ENCODE results near the gene ZBTB40. TPM values are rescaled to one million over a fixed set of nuclear protein-coding genes. Genes with fewer than 3 reads are reported as not detected.

The ZBTB40 gene, protein sequence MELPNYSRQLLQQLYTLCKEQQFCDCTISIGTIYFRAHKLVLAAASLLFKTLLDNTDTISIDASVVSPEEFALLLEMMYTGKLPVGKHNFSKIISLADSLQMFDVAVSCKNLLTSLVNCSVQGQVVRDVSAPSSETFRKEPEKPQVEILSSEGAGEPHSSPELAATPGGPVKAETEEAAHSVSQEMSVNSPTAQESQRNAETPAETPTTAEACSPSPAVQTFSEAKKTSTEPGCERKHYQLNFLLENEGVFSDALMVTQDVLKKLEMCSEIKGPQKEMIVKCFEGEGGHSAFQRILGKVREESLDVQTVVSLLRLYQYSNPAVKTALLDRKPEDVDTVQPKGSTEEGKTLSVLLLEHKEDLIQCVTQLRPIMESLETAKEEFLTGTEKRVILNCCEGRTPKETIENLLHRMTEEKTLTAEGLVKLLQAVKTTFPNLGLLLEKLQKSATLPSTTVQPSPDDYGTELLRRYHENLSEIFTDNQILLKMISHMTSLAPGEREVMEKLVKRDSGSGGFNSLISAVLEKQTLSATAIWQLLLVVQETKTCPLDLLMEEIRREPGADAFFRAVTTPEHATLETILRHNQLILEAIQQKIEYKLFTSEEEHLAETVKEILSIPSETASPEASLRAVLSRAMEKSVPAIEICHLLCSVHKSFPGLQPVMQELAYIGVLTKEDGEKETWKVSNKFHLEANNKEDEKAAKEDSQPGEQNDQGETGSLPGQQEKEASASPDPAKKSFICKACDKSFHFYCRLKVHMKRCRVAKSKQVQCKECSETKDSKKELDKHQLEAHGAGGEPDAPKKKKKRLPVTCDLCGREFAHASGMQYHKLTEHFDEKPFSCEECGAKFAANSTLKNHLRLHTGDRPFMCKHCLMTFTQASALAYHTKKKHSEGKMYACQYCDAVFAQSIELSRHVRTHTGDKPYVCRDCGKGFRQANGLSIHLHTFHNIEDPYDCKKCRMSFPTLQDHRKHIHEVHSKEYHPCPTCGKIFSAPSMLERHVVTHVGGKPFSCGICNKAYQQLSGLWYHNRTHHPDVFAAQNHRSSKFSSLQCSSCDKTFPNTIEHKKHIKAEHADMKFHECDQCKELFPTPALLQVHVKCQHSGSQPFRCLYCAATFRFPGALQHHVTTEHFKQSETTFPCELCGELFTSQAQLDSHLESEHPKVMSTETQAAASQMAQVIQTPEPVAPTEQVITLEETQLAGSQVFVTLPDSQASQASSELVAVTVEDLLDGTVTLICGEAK
- total RNA-seq (2014; rRNA removed; shearing (Covaris generic)): 11.1 and 11.4 TPM in 2 replicates

DNA sequence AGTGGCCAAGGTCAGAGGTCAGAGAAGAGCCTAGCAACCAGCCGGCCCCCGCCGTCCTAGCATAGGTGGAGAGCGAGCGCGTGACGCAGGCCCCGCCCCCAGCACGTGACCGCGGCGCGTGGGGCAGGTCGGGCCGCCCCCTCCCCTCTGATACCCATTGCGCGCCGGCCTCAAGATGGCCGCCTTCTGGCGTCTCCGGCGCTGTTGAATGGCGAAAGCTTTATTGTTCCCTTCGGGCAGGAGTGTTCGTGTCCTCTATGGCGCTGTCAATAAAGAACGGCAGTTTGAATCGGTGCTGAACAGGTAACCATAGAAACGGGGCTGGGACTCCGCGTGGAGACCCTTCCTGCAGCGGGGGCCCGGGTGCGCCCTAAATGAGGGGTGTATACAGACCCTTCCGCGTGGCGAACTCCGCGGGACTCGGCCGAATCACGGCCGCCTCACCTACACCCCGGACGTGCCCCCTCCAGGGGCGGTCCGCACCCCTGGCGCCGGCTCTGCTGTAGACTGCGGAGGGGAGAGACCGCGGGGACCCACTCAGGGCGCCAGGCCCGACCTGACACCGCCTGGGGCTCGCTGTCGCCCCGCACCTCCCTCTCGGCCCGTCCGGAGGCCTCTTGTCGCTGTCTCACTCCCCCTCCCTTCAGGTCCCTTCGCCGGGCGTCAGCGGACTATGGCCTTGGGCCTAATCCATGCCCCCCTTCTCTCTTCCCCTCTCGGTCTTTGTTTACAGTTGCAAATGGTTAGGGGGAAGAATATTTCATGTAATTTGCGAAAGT is at the start of gene ZBTB40:
Gene ZBTB40, plus strand, starts transcription at position 150 of the 779 bp plus-strand sequence. CDS start 38,098 bp downstream, outside the sequence.
- peak; percentile 96 for DNase-seq (ENCODE audit: low read depth)

DNA sequence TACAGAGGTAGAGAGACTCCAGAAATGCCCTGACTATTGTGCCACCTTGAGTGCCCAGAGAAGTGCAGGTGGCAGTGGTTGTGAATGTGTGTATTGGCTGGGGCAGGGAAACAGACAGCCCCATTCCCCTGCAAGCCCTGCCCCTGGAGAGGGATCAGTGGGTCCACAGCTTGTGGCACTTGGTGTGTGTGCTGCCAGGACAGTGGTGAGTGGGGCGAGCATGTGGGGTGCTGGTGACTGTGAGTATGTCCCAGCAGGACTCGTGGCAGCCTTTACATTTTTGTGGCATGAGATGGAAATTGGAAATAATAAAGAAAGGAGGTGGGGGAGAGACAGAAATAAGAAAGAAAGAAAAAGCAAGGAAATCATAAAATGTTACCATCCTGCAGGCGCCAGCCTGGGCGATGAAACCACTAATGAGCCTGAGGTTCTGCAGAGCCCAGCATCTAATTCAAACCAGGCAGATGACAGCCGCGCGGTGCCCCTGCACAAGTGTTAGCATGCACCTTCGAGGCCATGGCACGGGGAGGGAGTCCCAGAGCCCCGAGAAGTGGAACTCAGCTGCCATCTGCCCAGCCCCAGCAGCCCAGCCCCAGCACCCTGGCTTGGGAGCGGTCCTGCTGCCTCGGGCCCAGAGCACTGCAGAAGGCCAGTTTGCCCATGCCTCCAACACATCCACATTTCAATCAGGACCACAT is 49.1 kb upstream of the ZBTB40 start:
- no peak for DNase-seq (ENCODE audit: low read depth)

DNA sequence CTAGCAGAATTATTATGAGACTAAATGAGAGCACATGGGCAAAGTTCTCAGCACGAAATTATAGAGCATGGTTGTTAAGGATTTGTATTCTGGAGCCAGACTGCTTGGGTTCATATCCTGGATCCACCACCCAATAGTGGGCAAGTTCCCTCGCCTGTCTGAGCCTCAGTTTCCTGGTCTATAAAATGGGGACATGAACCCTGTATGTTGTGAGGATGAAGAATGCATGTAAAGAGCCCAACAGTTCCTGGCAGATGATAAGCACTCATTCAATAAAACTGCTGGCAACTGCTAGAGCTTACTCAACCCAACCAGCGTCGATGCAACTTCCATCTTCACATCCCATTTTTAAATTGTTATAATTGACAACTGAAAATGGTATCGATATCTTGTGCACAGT is 47.2 kb upstream of the ZBTB40 start:
- no peak for DNase-seq (ENCODE audit: low read depth)

DNA sequence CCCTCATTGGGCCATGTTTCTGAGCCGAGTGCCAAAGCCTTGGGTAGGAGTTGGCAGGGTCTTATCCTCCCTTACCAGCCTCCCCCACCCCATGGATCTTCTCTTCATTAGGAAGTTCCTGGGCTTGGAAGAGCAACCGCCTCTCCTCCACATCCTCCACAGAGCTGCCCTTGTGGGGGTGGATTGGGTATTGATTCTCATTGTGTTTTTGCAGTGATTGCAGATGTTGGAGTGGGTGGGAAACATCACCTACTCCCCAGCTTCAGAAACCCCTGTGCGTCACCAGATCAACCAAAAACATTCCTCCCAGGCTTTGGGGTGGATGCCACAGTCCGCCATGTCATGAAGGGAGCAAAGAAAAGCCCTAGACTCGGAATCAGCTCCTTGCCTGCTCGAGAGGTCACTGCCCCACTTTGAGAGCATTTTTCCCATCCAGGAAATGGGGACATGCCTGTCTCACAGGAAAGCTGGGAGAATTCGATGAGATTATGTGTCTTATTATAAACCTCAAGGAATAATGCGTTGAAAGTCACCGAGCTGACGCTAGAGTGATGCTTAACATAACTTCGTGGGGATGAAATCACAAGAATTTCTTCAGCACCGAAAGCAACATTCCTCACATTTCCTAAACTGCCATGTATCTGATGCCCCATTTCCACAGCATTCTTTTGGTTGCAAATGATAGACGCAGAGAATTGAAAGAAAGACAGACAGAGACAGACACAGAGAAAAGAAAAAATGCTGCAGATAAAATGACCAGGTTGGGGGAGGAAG is 44.7 kb upstream of the ZBTB40 start:
- DNase-seq (ENCODE audit: low read depth): no peak

DNA sequence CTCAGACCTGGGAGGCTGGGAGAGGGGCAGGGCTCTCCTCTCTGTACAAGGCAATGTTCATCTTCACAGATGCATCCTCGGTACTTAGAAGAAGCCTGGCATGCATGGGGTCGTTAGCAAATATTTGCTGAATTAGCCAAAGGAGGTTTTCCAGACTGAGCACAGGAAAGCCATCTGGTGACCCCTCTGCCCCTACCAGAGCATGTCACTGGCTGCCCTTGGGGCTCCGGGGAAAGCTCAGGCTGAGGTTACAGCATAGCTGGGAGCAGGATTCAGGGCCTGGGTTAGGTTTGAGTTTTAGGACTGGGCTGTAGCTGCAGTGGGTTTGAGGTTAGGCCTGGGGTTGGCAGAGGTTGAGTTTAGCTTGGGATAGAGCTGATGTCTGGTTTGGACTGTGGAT is 43.4 kb upstream of the ZBTB40 start:
- DNase-seq (ENCODE audit: low read depth): no peak

DNA sequence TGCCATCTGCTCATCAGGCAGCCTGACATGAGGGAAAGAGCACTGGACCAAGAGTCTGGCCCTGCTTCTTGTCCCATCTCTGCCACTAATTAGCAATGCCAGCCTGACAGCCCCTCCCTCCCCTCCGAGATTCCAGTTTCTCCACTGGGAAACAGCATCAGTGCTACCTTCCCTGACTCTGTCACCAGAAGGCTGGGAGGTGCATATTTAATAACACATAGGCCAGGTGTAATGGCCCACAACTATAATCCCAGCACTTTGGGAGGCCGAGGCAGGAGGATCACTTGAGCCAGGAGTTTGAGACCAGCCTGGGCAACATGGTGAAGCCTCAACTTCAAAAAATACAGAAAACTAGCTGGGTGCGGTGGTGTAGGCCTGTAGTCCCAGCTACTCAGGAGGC is 41.2 kb upstream of the ZBTB40 start:
- DNase-seq (ENCODE audit: low read depth): no peak

DNA sequence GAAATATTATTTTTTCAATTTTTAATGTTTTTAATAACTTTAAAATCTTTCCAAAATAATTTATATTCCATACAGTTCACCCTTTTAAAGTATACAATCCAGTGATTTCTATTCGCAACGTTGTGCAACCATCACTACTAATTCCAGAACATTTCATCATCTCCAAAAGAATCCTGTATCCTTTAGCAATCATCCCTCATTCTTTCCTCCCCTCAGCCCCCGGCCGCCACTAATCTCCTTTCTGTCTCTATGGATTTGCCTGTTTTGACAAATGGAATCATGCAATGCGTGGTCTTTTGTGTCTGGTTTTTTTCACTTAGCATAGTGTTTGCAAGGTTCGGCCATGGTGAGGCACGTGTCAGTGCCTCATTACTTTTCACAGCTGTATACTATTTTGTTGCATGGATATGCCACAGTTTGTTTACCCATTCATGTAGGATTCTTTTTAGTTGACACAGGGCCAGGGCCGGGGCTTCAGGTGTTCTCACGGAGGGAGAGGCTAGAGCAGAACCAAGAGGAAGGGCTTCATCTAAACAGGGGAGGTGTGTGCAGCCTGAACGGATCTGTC is 40.6 kb upstream of the ZBTB40 start:
- no peak for DNase-seq (ENCODE audit: low read depth)

DNA sequence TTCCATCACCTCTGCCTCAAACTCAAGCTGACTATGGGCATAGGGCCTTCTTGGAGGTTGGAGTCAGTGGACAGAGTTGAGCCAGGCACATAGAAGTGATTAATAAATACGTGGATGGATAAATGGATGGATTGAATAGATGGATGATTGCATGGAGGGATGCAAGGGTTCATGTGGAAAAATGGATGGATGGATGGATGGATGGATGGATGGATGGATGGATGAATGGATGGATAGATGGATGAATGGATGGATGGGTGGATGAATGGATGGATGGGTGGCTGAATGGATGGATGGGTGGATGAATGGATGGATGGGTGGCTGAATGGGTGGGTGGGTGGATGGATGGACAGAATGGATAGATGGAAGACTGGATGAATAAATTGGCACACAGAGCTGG is 40.1 kb upstream of the ZBTB40 start:
- DNase-seq (ENCODE audit: low read depth): no peak

DNA sequence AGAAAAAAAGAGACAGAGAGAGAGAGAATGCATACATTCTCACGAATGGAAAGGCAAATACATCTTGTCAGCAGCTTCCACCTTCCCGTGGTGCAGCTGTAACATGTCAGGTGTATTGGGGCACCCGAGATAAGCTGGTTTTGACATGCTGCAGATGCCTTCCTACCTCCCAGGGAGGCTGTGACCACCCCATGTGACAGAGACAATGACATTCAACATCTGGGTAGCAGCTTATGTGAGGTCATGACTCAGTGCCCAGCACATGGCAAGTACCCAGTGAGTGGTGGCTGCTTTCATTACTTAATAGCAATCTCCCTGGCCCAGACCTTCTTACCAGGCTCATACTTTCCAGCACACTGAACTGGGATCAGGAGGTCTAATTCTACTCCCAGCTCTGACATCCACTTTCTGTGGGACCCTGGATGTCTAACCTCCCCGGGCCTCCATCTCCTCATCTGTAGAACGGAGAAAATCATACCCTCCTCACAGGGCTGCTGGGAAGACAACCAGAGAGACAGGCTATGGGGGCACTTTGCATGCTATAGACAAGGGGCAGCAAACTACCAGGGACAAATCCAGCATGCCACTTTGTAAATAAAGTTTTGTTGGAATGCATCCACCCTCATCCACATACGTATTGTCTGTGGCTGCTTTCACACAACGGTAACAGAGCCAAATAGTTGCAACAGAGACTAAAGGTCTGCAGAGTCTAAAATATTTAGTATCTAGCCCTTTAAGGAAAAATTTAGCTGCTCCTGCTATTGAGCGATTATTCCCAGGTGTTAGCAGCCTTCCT is 38.5 kb upstream of the ZBTB40 start:
- peak; percentile 56 for DNase-seq (ENCODE audit: low read depth)

DNA sequence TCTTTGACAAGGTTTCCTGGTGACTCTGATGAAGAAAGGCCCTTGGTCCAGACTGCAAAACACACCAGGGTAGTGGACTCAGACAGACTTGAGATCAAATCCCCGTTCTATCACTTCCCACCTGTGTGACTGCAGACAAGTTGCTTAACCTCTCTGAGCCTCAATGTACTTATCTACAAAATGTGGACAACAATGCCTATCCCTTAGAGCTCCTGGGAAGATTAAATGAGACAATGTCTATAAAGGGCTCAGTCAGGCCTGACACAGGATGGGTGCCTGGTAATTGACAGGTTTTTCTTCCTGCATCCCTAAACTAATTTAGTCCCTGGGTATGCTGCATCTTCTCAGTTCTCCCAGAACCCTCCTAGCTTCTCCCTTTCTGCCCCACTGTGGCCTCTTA is 37.9 kb upstream of the ZBTB40 start:
- DNase-seq (ENCODE audit: low read depth): no peak

DNA sequence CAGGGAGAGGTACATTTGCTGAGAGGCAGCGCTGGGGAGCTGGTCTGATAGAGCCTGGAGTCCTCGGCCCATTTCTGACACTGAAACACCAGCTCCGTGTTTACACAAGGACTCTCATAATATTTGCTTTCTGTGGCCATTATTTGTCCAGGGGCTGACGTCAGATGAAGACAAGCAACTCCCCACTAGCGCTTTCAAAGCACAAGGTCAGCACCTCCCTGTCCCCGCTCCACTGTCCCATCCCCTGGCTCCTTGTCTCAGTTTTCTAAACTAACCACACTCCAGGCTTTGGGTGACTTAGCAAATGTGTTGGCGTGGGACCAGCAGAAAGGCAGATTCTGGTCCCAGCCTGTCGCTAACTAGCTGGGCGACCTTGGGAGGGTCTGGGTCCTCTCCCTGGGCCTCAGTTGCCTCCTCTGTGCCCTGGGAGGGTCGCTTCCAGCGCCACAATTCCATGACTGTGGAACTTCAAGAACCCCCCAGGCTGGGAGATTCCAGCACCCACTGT is 37.4 kb upstream of the ZBTB40 start:
- DNase-seq (ENCODE audit: low read depth): no peak

DNA sequence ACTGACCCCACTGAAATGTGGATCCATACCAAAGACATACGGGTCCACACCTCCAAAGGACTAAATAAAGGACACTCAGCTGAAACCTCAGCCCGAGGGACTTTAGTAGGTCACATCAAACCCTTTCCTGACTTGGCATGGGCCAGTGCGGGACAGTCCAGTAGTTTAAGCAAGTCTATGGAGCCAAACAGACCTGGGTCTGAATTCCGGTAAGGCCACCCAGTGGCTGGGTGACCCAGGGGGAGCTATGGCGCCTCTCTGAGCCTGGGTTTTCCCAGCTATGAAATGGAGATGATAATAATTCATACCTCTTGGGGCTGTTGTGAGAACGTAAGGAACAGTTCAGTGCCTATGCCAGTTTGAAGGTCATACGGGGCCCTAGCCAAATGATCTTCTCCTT is 36.2 kb upstream of the ZBTB40 start:
- no peak for DNase-seq (ENCODE audit: low read depth)

DNA sequence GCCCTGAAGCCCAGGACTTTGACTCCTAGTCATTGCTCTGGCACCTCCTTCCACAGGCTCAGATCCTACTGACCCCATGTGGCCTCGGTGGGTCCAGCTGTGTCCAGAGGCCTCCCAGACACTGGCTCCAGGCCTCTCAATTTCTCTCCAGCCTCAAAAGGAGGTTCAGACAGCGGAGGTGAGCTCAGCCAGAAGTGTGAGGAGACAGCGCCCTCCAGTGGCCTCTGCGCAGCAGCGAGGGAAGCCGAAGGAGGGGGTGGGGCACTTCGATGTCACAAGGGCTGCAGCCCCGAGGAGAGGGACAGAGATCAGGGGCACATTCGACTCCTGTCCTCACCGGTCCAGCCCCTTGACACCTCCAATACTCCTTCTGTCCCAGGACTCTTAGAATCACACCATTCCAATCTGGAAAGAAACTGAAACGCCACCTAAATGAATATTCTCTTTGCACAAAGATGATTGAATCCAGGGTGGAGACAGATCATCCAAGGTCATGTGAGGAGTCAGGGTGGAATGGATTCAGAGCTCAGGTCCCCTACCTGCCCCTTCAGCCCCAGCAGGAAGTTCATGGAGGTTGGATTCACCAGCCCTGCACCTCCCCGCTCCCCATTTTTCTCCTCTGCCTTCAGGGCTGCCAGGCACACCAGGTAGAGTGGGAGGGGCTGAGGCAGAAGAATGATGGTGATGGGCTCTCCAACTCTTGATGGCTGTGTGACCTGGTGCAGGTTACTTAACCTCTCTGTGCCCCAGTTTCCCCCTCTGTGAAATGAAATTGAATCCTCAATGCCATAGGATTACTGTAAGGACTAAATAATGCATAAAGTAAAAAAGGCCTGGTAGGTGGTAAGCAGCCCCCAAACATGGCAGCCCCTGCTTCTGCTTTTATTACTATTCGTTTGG is 34.8 kb upstream of the ZBTB40 start:
- peak; percentile 59 for DNase-seq (ENCODE audit: low read depth)

DNA sequence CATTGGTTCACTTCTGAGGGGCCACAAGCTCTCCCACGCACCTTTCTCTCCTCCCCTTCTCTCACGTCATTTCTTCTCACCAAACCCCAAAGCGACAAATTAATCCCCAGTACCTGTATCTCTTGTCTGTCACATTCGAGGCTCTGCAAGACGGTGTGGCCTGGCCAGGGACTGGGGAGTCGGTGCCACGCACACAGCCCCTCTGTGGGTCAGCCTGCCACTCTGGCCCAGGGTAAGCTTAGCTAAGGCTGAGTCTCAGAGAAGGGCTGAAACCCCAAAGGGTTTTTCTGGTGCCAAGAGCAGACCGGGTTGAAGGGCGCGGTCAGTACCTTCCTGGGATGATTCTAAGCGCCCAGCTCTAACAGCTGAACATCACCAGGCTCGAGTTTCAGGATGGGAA is 34.2 kb upstream of the ZBTB40 start:
- DNase-seq (ENCODE audit: low read depth): no peak

DNA sequence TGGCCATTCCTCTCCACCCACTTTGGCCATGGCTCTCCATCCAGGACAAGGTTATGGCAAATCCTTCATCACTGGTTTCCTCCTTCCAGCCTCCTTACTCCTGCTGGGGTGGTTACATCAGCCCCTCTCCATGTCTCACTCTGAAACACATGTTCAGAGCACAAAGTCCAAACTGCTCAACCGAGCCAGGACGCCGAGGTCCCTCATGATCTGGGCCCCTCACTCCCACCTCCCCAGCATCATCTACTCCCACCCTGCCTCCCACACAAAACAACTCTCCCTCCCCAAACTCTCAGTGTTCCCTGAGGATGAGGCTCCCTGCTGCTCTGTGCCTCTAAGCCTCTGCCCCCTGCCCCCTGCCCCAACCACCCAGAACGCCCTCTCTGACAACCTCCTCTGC is 33.3 kb upstream of the ZBTB40 start:
- no peak for DNase-seq (ENCODE audit: low read depth)

DNA sequence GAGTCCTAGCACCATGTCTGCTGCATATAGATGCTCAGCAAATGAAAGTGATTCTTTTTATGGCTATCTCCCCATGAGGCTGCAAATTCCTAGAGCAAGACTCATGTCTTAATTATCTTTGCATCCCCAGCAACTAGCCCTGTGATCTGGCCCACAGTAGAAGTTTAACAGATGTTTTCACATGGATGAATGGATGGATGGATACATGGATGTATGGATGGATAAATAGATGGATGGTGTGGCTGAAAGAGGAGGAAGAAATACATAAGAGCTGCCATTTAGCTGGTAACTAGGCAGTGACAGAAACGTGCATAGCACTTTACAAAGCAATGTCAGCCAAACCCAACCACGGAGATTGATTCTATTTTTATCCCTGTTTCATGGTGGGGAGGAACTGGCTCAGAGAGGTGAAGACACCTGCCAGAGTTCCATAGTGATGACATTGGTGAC is 32.7 kb upstream of the ZBTB40 start:
- DNase-seq (ENCODE audit: low read depth): peak; percentile 61

DNA sequence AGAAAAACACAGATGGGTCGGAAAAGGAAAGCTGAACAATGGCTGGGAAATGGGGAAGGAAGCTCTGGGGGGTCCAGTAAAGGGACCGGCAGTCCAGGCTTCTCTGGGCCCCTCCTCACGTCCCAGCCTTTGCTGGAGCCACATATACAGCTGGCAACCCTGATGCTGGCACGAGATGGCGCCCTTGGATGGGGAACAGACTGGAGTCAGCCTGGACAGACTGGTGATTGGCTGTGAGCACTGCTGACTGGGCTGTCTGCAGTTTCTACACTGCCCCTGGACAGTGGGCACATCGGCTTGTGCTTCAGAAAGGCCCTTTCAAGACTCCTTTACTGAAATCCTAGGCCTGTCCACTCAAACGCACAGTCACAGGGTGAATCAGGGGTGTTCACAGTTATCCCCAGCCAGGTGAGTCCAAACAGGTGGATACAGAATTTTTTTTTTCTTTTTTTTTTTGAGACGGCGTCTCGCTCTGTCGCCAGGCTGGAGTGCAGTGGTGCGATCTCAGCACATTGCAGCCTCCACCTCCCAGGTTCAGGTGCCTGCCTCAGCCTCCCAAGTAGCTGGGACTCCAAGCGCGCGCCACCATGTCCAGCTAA is 31.1 kb upstream of the ZBTB40 start:
- peak; percentile 71 for DNase-seq (ENCODE audit: low read depth)
